PC-9 (cell line): ENCODE results near the gene SLC11A2.

Source experiments
- CTCF ChIP-seq: fragments of 200-600 bp; sonication (generic); conservative IDR thresholded peaks from 2 replicates; pipeline ENCODE4 v1.6.1; 2017; ENCODE audit warnings: mixed run types, antibody characterized with exemption, mild to moderate bottlenecking, moderate library complexity
- EZH2 ChIP-seq: fragments of 200-600 bp; sonication (generic); IDR thresholded peaks from 2 replicates; pipeline ENCODE4 v1.8.0; 2017; ENCODE audit warnings: antibody characterized with exemption, low read depth

- TF ChIP-seq CTCF (no peak), EZH2 (no peak)
These were observed 22.6 kb upstream of the SLC11A2 start for GRCh38 chr12:51048661-51049251.
